Panc1 (cell line): ENCODE data around the gene PPP1R1C. TPM values are rescaled to one million over a fixed set of nuclear protein-coding genes. Genes with fewer than 3 reads are reported as not detected.

Experiments
- ATAC-seq: fragments of 200-7000 bp; cut with Tn5 transposase; 2 replicates; pipeline ENCODE4 v1.9.1; 2020; ENCODE audit warnings: mild to moderate bottlenecking, moderate library complexity
- BruUV-seq: library from RNA; stranded (reverse); fragments of 400-500 nt; replicated peaks from 2 replicates; lab custom pipeline; 2021; lab: Mats Ljungman, UMichigan
- CTCF ChIA-PET: fragments of 300-600 bp; sonication (Branson Sonifier 250); formaldehyde crosslinking; loops from one replicate; lab custom pipeline; 2022; ENCODE audit warnings: antibody characterized with exemption; lab: Charles Lee
- POLR2A ChIA-PET: fragments of 300-600 bp; sonication (Branson Sonifier 250); formaldehyde crosslinking; loops from one replicate; lab custom pipeline; 2022; ENCODE audit warnings: antibody characterized with exemption; lab: Charles Lee
- DNase-seq: peaks from one replicate; pipeline ENCODE4 v3.0.0-alpha.2; 2010; ENCODE audit warnings: low read depth, low spot score
- H3K27ac ChIP-seq: 2 replicates; pipeline ENCODE4 v1.5.1; 2011; ENCODE audit warnings: mild to moderate bottlenecking, low read length, inconsistent platforms
- H3K27me3 ChIP-seq: fragments of 200-500 bp; sonication (Bioruptor generic); 2 replicates; pipeline ENCODE4 v1.6.0; 2014; ENCODE audit warnings: low read length, inconsistent platforms; ENCODE audit not compliant: control insufficient read depth, insufficient read depth
- H3K36me3 ChIP-seq: fragments of 200-500 bp; sonication (Bioruptor generic); 2 replicates; pipeline ENCODE4 v1.5.1; 2014; ENCODE audit warnings: inconsistent platforms, mild to moderate bottlenecking, low read length, moderate library complexity; ENCODE audit not compliant: control insufficient read depth, insufficient read depth
- H3K4me1 ChIP-seq: 2 replicates; pipeline ENCODE4 v1.5.1; 2011; ENCODE audit warnings: inconsistent platforms, mild to moderate bottlenecking, low read length, moderate library complexity; ENCODE audit not compliant: control insufficient read depth, insufficient read depth
- H3K4me3 ChIP-seq, 2 experiments: 2 replicates each; pipeline ENCODE4 v1.5.1; 2011 to 2012; ENCODE audit warnings: low read depth in 2 of 2, low read length in 2 of 2, mild to moderate bottlenecking in 2 of 2, inconsistent platforms in 1 of 2, moderate library complexity in 1 of 2
- H3K9me3 ChIP-seq: fragments of 200-500 bp; sonication (Bioruptor generic); 2 replicates; pipeline ENCODE4 v1.5.1; 2014; ENCODE audit warnings: low read depth, mild to moderate bottlenecking, inconsistent platforms, low read length, moderate library complexity; ENCODE audit not compliant: control insufficient read depth, insufficient read depth
- CTCF ChIP-seq: fragments of 450-650 bp; IDR thresholded peaks from 2 replicates; pipeline ENCODE4 v1.5.1; 2017; ENCODE audit warnings: mild to moderate bottlenecking
- POLR2AphosphoS5 ChIP-seq: IDR thresholded peaks from 2 replicates; pipeline ENCODE4 v1.6.1; 2012; ENCODE audit warnings: mild to moderate bottlenecking, low read depth, low read length, moderate library complexity
- REST ChIP-seq, 2 experiments: IDR thresholded peaks; 2 replicates each; pipeline ENCODE4 v1.6.1; 2011 to 2012; ENCODE audit warnings: low read depth in 2 of 2, control low read depth in 1 of 2, low read length in 1 of 2, mild to moderate bottlenecking in 1 of 2, moderate library complexity in 1 of 2; ENCODE audit not compliant: insufficient read depth in 1 of 2
- SIN3A ChIP-seq: IDR thresholded peaks from 2 replicates; pipeline ENCODE4 v1.6.1; 2012; ENCODE audit warnings: low read depth, mild to moderate bottlenecking, low read length, moderate library complexity, borderline replicate concordance; ENCODE audit not compliant: insufficient read depth
- TCF7L2 ChIP-seq: IDR thresholded peaks from 2 replicates; pipeline ENCODE4 v1.6.1; 2011; ENCODE audit warnings: mild to moderate bottlenecking, low read depth, low read length, inconsistent platforms
- in situ Hi-C: cut with HindIII; loops from 2 replicates; pipeline ENCODE4 v1.10.0; 2016; ENCODE audit warnings: low sequenced_read_pairs, low pct_unique_long_range_greater_than_20kb
- intact Hi-C: fragments of 100-400 bp; cut with micrococcal nuclease; formaldehyde crosslinking; loops from one replicate; pipeline ENCODE4 v1.10.0; 2022; ENCODE audit not compliant: unreplicated experiment
- total RNA-seq: library from RNA; stranded (reverse); gene quantifications from one replicate; pipeline ENCODE4 v1.2.1, GENCODE V29; 2021; ENCODE audit not compliant: unreplicated experiment

Gene PPP1R1C
- total RNA-seq, 1 experiment from 2014 or later, result 2.6 TPM

- H3K9me3 ChIP-seq, result no peaks in the 10 kb centered on the region
- BruUV-seq, result no TSS peak
- in situ Hi-C loops (no loop called here), intact Hi-C loops (no loop called here)
- H3K36me3 ChIP-seq, result no peaks in the 10 kb centered on the region
- ChIA-PET POLR2A (no interaction called here), CTCF (no interaction called here)
- ATAC-seq (no peak), DNase-seq (no peak)
- no peak overlapping the region for H3K27ac ChIP-seq
- TF ChIP-seq SIN3A, result no peak
- TF ChIP-seq POLR2AphosphoS5, result no peak
- no peak for TF ChIP-seq REST (IDR thresholded peaks at IDR 0.05; ENCODE audit: insufficient read depth in 1 of 2, low read depth in 2 of 2, low read length in 1 of 2)
- TF ChIP-seq CTCF, result no peak
- TF ChIP-seq TCF7L2, result no peak
- H3K27me3 ChIP-seq, result no peaks in the 10 kb centered on the region
- no peak overlapping the region for H3K4me3 ChIP-seq
- H3K4me1 ChIP-seq, result no peaks in the 10 kb centered on the region
These were observed 7.8 kb upstream of the PPP1R1C start for GRCh38 chr2:181977661-181978350.

- Histone ChIP-seq H3K27me3 (no peaks in the 10 kb centered on the region), H3K36me3 (no peaks in the 10 kb centered on the region), H3K9me3 (no peaks in the 10 kb centered on the region), H3K27ac (no peak overlapping the region), H3K4me1 (no peaks in the 10 kb centered on the region), H3K4me3 (no peak overlapping the region)
- no peak for DNase-seq
- no peak for TF ChIP-seq CTCF
- no peak for TF ChIP-seq REST (IDR thresholded peaks at IDR 0.05; ENCODE audit: insufficient read depth in 1 of 2, low read depth in 2 of 2, low read length in 1 of 2)
- no peak for TF ChIP-seq SIN3A
- TF ChIP-seq TCF7L2, result no peak
- no peak for TF ChIP-seq POLR2AphosphoS5
- no peak for ATAC-seq
- intact Hi-C loops (no loop called here), in situ Hi-C loops (no loop called here)
- ChIA-PET CTCF (no interaction called here), POLR2A (no interaction called here)
- BruUV-seq, result no TSS peak
These were observed 7.1 kb upstream of the PPP1R1C start for GRCh38 chr2:181978351-181979150.
